ENCODE results near the gene HDAC6. TPM values are rescaled to one million over a fixed set of nuclear protein-coding genes. Genes with fewer than 3 reads are reported as not detected.
A peak's percentile ranks its signal among the peaks of the same experiment; 100 is the strongest.
"Not testable (repeated sequence)": the region's sequence is repeated elsewhere in the genome, so short reads cannot be mapped to it uniquely, and the experiment has no call there.

HDAC6 gene
- total and polyA plus RNA-seq, 4 donors, result 39.7 to 90.8 (median 78.4) TPM

GRCh38 chrX:48854898-48855297, 53.0 kb downstream of the HDAC6 start:
- H3K36me3 ChIP-seq (ENCODE audit: control insufficient read depth in 4 of 4, insufficient read depth in 4 of 4, low read length in 4 of 4), result no peaks in the 10 kb centered on the region
- H3K27ac ChIP-seq (ENCODE audit: low read depth in 1 of 2, low read length in 1 of 2), result no peak overlapping the region
- WGBS, 2 donors, result 50 to 58% methylated on average over 5 of the region's 5 CpGs
- no peak for ATAC-seq (ENCODE audit: insufficient read depth, low FRiP score)
- H3K4me1 ChIP-seq (ENCODE audit: control insufficient read depth in 5 of 5, insufficient read depth in 5 of 5, low read length in 5 of 5), result no peaks in the 10 kb centered on the region
- H3K9me3 ChIP-seq (ENCODE audit: control insufficient read depth in 4 of 4, insufficient read depth in 3 of 4, low read length in 3 of 4), result peaks cover 0 to 4% (median 0%) of the 10 kb centered on the region in 4 donors
- H3K9ac ChIP-seq (ENCODE audit: insufficient read depth in 1 of 2, low read length in 2 of 2), result no peak overlapping the region
- H3K4me3 ChIP-seq, result no peak overlapping the region
- no peak for TF ChIP-seq CTCF (IDR thresholded peaks at IDR 0.05; ENCODE audit: control extremely low read depth, extremely low read depth)
- H3K27me3 ChIP-seq (ENCODE audit: control insufficient read depth in 3 of 3, insufficient read depth in 3 of 3, low read length in 2 of 3), result peaks cover 0 to 4% (median 0%) of the 10 kb centered on the region in 3 donors
- DNase-seq, result no peak

GRCh38 chrX:48864210-48864609, 62.3 kb downstream of the HDAC6 start:
- peaks cover 0 to 2% (median 0%) of the 10 kb centered on the region in 4 donors for H3K9me3 ChIP-seq (ENCODE audit: control insufficient read depth in 4 of 4, insufficient read depth in 3 of 4, low read length in 3 of 4)
- H3K4me1 ChIP-seq (ENCODE audit: control insufficient read depth in 5 of 5, insufficient read depth in 5 of 5, low read length in 5 of 5), result no peaks in the 10 kb centered on the region
- no peaks in the 10 kb centered on the region for H3K27me3 ChIP-seq (ENCODE audit: control insufficient read depth in 3 of 3, insufficient read depth in 3 of 3, low read length in 2 of 3)
- no peak overlapping the region for H3K9ac ChIP-seq (ENCODE audit: insufficient read depth in 1 of 2, low read length in 2 of 2)
- WGBS, 2 donors, result 36 to 42% methylated on average over 4 of the region's 4 CpGs
- no peak for ATAC-seq (ENCODE audit: insufficient read depth, low FRiP score)
- DNase-seq, result peak in 2 of 3 donors; percentile 7 to 42
- no peak overlapping the region for H3K4me3 ChIP-seq
- H3K36me3 ChIP-seq (ENCODE audit: control insufficient read depth in 4 of 4, insufficient read depth in 4 of 4, low read length in 4 of 4), result no peaks in the 10 kb centered on the region
- no peak for TF ChIP-seq CTCF (IDR thresholded peaks at IDR 0.05; ENCODE audit: control extremely low read depth, extremely low read depth)
- no peak overlapping the region for H3K27ac ChIP-seq (ENCODE audit: low read depth in 1 of 2, low read length in 1 of 2)

GRCh38 chrX:48872017-48872416, 70.2 kb downstream of the HDAC6 start:
- H3K27ac ChIP-seq (ENCODE audit: low read depth in 1 of 2, low read length in 1 of 2); H3K9ac ChIP-seq (ENCODE audit: insufficient read depth in 1 of 2, low read length in 2 of 2); ATAC-seq (ENCODE audit: insufficient read depth, low FRiP score); H3K27me3 ChIP-seq (ENCODE audit: control insufficient read depth in 3 of 3, insufficient read depth in 3 of 3, low read length in 2 of 3); H3K9me3 ChIP-seq (ENCODE audit: control insufficient read depth in 4 of 4, insufficient read depth in 3 of 4, low read length in 3 of 4); DNase-seq; H3K36me3 ChIP-seq (ENCODE audit: control insufficient read depth in 4 of 4, insufficient read depth in 4 of 4, low read length in 4 of 4); H3K4me1 ChIP-seq (ENCODE audit: control insufficient read depth in 5 of 5, insufficient read depth in 5 of 5, low read length in 5 of 5); H3K4me3 ChIP-seq: not testable (repeated sequence)
- WGBS, 2 donors, result 31 to 42% methylated on average over 1 of the region's 2 CpGs

Small RNA genes within 50 kb of the gene (small RNA-seq; reads per million reads assigned to genes)
- gene RNU6-29P (ENCODE audit: low replicate concordance), result not detected

Other genes starting within 250 kb of the HDAC6 start
- 100 to 1,000 TPM; 117 to 346 TPM for gene RBM3, start 227.6 kb upstream of the HDAC6 start, total RNA-seq
- gene RBM3, start 227.6 kb upstream of the HDAC6 start, polyA plus RNA-seq, result 100 to 1,000 TPM; 211 to 223 TPM
- 100 to 1,000 TPM in 1 of 2 donors, 10 to 100 TPM in 1; 50.7 to 182 TPM for gene WDR13, start 204.6 kb upstream of the HDAC6 start, total RNA-seq
- gene WDR13, start 204.6 kb upstream of the HDAC6 start, polyA plus RNA-seq, result 100 to 1,000 TPM; 156 to 175 TPM
- 10 to 100 TPM in 1 of 2 donors, 1 to 10 TPM in 1; 8.1 to 37.2 TPM for gene WAS, start 118.3 kb upstream of the HDAC6 start, total RNA-seq
- 10 to 100 TPM; 14.7 to 61.5 TPM for gene WAS, start 118.3 kb upstream of the HDAC6 start, polyA plus RNA-seq
- 1 to 10 TPM; 2.4 to 6.8 TPM for gene SUV39H1, start 105.3 kb upstream of the HDAC6 start, total RNA-seq
- 1 to 10 TPM; 3.9 to 4.4 TPM for gene SUV39H1, start 105.3 kb upstream of the HDAC6 start, polyA plus RNA-seq
- gene GLOD5, start 40.3 kb upstream of the HDAC6 start, total RNA-seq, result 1 to 10 TPM; 1.6 to 2.0 TPM
- gene GLOD5, start 40.3 kb upstream of the HDAC6 start, polyA plus RNA-seq, result 1 to 10 TPM; 1.7 to 5.1 TPM
- gene GATA1, start 15.5 kb upstream of the HDAC6 start, total RNA-seq, result 1 to 10 TPM in 1 of 2 donors, under 1 TPM in 1; 0.43 to 1.2 TPM
- gene GATA1, start 15.5 kb upstream of the HDAC6 start, polyA plus RNA-seq, result 1 to 10 TPM in 1 of 2 donors, under 1 TPM in 1; 0.63 to 1.5 TPM
- gene ERAS, start 24.4 kb downstream of the HDAC6 start, total RNA-seq, result not detected
- under 1 TPM in 1 of 2 donors, not detected in 1; 0.24 TPM for gene ERAS, start 24.4 kb downstream of the HDAC6 start, polyA plus RNA-seq
- gene PCSK1N, start 33.5 kb downstream of the HDAC6 start, total RNA-seq, result 10 to 100 TPM in 1 of 2 donors, 1 to 10 TPM in 1; 3.4 to 10.7 TPM
- gene PCSK1N, start 33.5 kb downstream of the HDAC6 start, polyA plus RNA-seq, result 1 to 10 TPM; 1.3 to 1.6 TPM
- gene TIMM17B, start 95.7 kb downstream of the HDAC6 start, total RNA-seq, result 10 to 100 TPM; 21.0 to 51.5 TPM
- 10 to 100 TPM; 67.4 to 73.4 TPM for gene TIMM17B, start 95.7 kb downstream of the HDAC6 start, polyA plus RNA-seq
- gene PQBP1, start 95.9 kb downstream of the HDAC6 start, total RNA-seq, result 10 to 100 TPM; 33.2 to 79.7 TPM
- gene PQBP1, start 95.9 kb downstream of the HDAC6 start, polyA plus RNA-seq, result 100 to 1,000 TPM in 1 of 2 donors, 10 to 100 TPM in 1; 68.2 to 146 TPM
- 10 to 100 TPM; 23.4 to 40.7 TPM for gene SLC35A2, start 109.6 kb downstream of the HDAC6 start, total RNA-seq
- gene SLC35A2, start 109.6 kb downstream of the HDAC6 start, polyA plus RNA-seq, result 10 to 100 TPM; 16.7 to 41.2 TPM
- gene PIM2, start 117.0 kb downstream of the HDAC6 start, total RNA-seq, result 10 to 100 TPM; 21.7 to 36.5 TPM
- 10 to 100 TPM; 14.8 to 27.4 TPM for gene PIM2, start 117.0 kb downstream of the HDAC6 start, polyA plus RNA-seq
- gene OTUD5, start 155.5 kb downstream of the HDAC6 start, total RNA-seq, result 10 to 100 TPM; 33.3 to 48.2 TPM
- 10 to 100 TPM; 32.4 to 38.1 TPM for gene OTUD5, start 155.5 kb downstream of the HDAC6 start, polyA plus RNA-seq
- 1 to 10 TPM; 1.4 to 1.7 TPM for gene KCND1, start 169.8 kb downstream of the HDAC6 start, total RNA-seq
- gene KCND1, start 169.8 kb downstream of the HDAC6 start, polyA plus RNA-seq, result 1 to 10 TPM in 1 of 2 donors, under 1 TPM in 1; 0.65 to 1.3 TPM
- 10 to 100 TPM; 29.2 to 48.9 TPM for gene GRIPAP1, start 200.2 kb downstream of the HDAC6 start, total RNA-seq
- 10 to 100 TPM; 30.3 to 38.1 TPM for gene GRIPAP1, start 200.2 kb downstream of the HDAC6 start, polyA plus RNA-seq
- gene TFE3, start 241.3 kb downstream of the HDAC6 start, total RNA-seq, result 10 to 100 TPM; 28.4 to 51.5 TPM
- gene TFE3, start 241.3 kb downstream of the HDAC6 start, polyA plus RNA-seq, result 10 to 100 TPM; 34.0 to 63.7 TPM

Measured in lung (tissue), 13 donors.